ENCODE results near the gene EZH2.

DNA sequence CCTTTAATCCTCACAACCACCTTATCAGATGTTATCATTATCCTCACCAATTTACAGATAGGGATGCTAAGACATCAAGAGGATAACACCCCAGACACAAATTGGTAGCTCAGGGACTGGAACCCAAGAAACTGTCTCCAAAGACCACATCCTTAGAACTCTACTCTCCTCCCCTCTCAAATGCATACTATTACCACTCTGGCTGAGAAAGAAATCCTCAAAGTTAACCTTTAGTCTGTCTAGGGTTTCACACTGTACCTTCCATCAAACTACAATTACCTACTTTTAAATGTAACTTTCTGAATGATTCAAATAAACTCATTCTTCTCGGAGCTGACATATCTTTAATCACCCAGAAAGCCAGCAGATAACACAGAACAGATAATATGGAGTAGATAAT lies 6.6 kb downstream of the EZH2 start:
- TF ChIP-seq, protein P1, sequence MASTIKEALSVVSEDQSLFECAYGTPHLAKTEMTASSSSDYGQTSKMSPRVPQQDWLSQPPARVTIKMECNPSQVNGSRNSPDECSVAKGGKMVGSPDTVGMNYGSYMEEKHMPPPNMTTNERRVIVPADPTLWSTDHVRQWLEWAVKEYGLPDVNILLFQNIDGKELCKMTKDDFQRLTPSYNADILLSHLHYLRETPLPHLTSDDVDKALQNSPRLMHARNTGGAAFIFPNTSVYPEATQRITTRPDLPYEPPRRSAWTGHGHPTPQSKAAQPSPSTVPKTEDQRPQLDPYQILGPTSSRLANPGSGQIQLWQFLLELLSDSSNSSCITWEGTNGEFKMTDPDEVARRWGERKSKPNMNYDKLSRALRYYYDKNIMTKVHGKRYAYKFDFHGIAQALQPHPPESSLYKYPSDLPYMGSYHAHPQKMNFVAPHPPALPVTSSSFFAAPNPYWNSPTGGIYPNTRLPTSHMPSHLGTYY (CRISPR knock-in tag; IDR thresholded peaks at IDR 0.05): no peak
- TF ChIP-seq, protein P2, sequence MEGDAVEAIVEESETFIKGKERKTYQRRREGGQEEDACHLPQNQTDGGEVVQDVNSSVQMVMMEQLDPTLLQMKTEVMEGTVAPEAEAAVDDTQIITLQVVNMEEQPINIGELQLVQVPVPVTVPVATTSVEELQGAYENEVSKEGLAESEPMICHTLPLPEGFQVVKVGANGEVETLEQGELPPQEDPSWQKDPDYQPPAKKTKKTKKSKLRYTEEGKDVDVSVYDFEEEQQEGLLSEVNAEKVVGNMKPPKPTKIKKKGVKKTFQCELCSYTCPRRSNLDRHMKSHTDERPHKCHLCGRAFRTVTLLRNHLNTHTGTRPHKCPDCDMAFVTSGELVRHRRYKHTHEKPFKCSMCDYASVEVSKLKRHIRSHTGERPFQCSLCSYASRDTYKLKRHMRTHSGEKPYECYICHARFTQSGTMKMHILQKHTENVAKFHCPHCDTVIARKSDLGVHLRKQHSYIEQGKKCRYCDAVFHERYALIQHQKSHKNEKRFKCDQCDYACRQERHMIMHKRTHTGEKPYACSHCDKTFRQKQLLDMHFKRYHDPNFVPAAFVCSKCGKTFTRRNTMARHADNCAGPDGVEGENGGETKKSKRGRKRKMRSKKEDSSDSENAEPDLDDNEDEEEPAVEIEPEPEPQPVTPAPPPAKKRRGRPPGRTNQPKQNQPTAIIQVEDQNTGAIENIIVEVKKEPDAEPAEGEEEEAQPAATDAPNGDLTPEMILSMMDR (IDR thresholded peaks at IDR 0.05): no peak
- no peak for TF ChIP-seq MXD4 (CRISPR knock-in tag; IDR thresholded peaks at IDR 0.05; ENCODE audit: borderline replicate concordance)
- TF ChIP-seq, protein P3, sequence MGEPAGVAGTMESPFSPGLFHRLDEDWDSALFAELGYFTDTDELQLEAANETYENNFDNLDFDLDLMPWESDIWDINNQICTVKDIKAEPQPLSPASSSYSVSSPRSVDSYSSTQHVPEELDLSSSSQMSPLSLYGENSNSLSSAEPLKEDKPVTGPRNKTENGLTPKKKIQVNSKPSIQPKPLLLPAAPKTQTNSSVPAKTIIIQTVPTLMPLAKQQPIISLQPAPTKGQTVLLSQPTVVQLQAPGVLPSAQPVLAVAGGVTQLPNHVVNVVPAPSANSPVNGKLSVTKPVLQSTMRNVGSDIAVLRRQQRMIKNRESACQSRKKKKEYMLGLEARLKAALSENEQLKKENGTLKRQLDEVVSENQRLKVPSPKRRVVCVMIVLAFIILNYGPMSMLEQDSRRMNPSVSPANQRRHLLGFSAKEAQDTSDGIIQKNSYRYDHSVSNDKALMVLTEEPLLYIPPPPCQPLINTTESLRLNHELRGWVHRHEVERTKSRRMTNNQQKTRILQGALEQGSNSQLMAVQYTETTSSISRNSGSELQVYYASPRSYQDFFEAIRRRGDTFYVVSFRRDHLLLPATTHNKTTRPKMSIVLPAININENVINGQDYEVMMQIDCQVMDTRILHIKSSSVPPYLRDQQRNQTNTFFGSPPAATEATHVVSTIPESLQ (CRISPR knock-in tag; IDR thresholded peaks at IDR 0.05): no peak
- TF ChIP-seq, protein P4, sequence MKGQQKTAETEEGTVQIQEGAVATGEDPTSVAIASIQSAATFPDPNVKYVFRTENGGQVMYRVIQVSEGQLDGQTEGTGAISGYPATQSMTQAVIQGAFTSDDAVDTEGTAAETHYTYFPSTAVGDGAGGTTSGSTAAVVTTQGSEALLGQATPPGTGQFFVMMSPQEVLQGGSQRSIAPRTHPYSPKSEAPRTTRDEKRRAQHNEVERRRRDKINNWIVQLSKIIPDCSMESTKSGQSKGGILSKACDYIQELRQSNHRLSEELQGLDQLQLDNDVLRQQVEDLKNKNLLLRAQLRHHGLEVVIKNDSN (CRISPR knock-in tag; IDR thresholded peaks at IDR 0.05): no peak
